HTR-8/SVneo (cell line): ENCODE data around the gene LNP1.
"Not testable (repeated sequence)": the region's sequence is repeated elsewhere in the genome, so short reads cannot be mapped to it uniquely, and the experiment has no call there.

Experiments used
- DNase-seq: peaks from one replicate; pipeline ENCODE4 v3.0.0; 2011; ENCODE audit warnings: low spot score, mixed read lengths; ENCODE audit not compliant: insufficient read length
- FAIRE-seq: peaks from 2 replicates; lab custom pipeline; 2011; peaks lifted over from hg19 to GRCh38; lab: Jason Lieb, UNC

Gene LNP1

DNA sequence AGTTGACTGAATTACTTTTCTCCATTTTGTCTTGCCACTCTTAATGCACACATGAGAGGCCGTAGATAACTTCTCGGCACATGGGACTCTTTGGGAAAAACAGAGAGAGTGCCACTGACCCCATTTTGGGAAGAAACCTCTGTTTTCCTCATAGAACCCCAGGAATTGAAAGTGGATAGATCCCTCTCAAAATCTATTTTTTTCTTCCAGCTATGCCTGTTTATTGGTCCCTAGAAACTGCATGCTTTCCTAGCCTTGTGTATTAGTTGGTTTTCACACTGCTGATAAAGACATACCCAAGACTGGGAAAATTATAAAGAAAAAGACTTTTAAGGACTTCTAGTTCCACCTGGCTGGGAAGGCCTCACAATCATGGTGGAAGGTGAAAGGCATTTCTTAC is 67.3 kb downstream of the LNP1 start:
- FAIRE-seq (no peak), DNase-seq (no peak)

DNA sequence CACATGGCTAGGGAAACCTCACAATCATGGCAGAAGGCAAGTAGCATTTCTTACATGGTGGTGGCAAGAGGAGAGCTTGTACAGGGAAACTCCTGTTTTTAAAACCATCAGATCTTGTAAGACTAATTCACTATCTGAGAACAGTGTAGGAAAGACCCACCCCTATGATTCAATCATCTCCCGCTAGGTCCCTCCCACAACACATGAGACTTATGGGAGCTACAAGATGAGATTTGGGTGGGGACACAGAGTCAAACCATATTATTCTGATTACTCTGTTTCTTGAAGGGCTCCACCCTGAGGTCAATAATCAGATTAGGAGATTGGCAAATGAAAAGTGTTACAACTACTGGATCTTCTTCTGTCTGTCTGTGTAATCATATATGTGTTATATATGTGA is 69.6 kb downstream of the LNP1 start:
- no peak for DNase-seq
- no peak for FAIRE-seq

DNA sequence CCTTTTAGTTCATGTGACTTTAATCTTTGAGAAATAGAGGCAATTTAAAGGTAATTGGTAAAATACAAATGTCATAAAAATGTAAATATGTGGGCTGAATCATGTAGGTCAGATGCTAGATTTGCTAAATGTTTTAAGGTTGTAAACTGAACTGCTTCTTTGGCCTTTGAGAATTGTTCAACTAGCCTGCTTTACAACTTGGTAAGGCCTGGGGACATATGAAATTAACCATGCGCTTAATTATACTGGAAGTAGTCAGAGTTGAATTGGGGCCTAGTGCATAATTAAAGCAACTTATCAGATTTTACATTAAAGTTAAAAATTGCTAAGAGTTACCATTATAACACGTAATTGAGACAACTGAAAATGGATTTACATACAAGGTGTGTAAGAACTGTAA is 70.1 kb downstream of the LNP1 start:
- FAIRE-seq (no peak), DNase-seq (no peak)

DNA sequence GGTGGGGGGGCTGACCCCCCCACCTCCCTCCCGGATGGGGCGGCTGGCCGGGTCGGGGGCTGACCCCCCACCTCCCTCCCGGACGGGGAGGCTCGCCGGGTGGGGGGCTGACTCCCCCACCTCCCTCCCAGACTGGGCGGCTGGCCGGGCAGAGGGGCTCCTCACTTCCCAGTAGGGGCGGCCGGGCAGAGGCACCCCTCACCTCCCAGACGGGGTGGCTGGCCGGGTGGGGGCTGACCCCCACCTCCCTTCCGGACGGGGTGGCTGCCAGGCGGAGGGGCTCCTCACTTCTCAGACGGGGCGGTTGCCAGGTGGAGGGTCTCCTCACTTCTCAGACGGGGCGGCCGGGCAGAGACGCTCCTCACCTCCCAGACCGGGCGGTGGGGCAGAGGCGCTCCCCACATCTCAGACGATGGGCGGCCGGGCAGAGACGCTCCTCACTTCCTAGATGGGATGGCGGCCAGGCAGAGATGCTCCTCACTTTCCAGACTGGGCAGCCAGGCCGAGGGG is 76.6 kb downstream of the LNP1 start:
- FAIRE-seq, DNase-seq: not testable (repeated sequence)

DNA sequence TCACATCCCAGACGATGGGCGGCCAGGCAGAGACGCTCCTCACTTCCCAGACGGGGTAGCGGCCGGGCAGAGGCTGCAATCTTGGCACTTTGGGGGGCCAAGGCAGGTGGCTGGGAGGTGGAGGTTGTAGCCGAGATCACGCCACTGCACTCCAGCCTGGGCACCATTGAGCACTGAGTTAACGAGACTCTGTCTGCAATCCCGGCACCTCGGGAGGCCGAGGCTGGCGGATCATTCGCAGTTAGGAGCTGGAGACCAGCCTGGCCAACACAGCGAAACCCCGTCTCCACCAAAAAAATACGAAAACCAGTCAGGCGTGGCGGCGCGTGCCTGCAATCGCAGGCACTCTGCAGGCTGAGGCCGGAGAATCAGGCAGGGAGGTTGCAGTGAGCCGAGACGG is 77.2 kb downstream of the LNP1 start:
- not testable (repeated sequence) for FAIRE-seq, DNase-seq

DNA sequence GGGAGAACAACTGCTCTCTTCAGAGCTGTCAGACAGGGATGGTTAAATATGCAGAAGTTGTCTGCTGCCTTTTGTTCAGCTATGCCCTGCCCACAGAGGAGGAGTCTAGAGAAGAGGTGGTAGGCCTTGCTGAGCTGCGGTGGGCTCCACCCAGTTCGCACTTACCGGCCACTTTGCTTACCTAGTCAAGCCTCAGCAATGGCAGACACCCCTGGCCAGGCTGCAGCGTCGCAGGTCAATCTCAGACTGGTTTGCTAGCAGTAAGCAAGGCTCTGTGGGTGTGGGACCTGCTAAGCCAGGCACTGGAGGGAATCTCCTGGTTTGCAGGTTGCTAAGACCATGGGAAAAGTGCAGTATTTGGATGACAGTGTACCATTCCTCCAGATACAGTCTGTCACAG is 78.7 kb downstream of the LNP1 start:
- FAIRE-seq (no peak), DNase-seq (no peak)

DNA sequence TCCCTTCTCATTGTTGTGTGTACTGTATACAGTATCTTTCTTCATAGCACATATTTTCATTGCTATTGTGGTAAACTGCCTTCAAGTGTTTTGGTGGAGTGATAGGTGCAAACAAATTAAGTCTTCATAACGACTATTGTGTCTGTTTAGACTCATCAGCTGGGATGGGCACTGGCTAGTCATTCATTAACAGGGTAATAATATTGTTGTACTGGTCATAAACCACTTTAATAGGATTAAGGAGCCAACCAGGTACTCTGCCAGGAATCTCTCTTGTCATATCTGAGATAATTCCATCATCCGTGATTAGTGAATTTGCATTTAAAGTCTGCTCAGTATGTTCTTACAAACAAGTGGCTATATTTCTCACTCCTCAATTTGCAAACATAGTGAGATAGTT is 80.8 kb downstream of the LNP1 start:
- no peak for DNase-seq
- no peak for FAIRE-seq

DNA sequence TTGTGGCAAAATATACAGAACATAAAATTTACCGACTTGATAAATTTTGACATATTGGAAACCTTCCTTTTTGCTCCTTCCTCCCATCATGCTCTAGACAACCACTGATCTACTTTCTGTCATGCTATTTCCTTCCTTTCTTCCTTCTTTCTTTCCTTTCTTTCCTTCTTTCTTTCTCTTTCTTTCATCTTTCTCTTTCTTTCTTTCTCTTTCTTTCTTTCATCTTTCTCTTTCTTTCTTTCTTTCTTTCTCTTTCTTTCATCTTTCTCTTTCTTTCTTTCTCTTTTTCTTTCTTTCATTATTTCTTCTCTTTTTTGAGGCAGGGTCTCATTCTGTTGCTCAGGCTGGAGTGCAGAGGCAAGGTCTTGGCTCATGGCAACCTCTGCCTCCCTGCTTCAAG is 82.2 kb downstream of the LNP1 start:
- no peak for FAIRE-seq

DNA sequence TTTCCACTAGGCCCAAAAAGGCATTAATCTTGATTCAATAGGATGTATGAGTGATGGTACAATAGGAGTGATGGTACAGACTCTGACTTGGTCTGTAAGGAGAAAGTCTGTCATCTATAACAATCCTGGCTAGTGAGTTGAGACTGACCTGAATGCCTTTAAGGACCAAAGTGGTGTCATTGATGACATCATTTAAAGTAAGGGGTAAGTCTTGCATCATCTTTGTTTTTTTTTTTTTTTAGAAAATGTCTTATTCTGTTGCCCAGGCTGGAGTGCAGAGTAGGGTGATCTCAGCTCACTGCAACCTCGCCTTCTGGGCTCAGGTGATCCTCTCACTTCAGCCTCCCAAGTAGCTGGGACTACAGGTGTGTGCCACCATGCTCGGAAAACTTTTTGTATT is 85.5 kb downstream of the LNP1 start:
- no peak for FAIRE-seq
- no peak for DNase-seq

More for the DNA sequence above, 82.2 kb downstream of the LNP1 start:
- DNase-seq, result no peak

DNA sequence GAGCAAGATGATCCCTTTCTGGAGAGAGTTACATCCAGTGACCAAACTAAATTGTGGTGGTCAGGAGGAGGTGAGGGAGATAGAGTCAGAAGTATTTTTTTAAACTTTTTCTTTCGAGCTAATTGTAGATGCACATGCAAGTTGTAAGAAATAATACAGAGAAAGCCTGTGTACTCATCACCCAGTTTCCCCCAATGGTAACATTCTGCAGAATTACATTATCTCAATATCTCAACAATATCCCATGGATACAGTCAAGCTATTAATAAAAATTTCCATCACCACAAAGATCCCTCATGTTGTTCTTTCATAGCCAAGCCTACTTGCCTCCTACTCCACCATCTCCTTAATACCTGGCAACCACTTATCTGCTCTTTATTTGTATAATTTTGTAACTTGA is 87.8 kb downstream of the LNP1 start:
- DNase-seq (no peak), FAIRE-seq (no peak)

DNA sequence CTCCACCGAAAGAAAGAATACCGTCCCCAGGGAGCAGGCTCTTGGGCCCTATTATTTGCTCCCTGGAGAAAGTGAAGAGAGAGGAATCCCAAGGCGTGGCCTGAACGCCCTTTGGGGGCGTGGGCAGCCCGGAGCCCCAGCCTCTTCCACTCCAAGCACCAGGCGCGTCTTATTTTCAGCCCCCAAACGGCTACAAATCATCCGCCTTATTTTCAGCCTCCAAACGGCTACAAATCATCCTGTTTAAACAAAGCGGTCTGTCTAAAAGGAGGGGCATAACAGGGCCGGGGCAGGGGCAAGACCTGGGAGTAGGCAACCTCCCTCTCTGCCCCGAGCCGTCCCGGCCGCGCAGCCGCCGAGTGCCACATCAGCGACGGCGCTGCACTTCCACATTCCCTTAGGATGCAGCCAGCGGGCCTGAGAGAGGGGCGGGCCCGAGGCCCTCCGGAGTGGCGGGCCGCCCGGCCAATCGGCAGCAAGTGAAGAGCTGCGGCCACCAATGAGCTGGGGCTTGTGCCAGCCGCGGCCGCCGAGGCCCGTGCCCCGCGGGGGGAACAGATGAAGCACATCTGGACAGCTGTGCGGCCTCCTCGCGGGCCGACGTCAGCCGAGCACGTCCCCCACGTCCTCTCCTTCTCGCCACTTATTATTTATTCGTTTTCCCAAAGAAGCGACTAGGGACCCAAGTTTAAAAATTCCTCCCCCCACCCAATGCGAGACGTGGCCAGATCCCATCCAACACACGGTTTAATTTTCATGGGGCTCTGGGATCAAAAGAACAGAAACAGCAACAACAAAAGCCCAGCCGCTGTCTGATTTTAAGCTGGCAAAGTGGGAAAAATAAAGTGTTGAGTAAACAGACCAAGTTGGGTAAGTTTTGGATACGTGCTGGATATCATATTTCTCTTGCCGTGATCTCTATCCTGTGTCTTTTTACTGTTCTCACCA is 91.0 kb downstream of the LNP1 start, which contains the start of gene TMEM45A:
Gene TMEM45A (plus strand): TSS at position 561 of the 948 bp plus-strand sequence. CDS start 62,593 bp downstream, outside the sequence.
- peak; percentile 97 for DNase-seq
- peak; percentile 81 for FAIRE-seq

DNA sequence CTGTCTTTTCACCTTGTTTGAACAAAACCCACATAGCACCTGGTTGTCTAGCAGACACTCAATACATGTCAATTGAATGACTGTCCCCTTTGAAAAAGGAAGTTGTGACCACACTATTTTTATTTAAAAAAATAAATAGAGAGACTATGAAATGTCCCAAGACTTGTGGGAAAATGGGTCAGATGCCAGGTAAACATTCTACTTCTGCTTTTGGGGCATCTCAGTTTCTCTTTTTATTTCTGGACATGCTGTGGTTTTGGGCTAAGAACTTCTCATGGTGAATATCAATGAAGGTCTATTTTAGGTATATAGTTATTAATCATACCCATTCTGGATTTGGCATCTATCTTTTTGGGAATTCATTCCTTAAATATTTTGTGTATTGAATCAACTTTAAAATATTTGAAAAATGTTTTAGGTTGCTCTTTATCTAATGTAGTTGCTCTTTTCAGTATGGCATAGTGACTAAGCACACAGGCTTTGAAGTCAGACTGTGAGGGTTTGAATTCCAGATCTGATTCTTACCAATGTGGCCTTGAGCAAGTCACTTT is 95.4 kb downstream of the LNP1 start:
- FAIRE-seq (no peak), DNase-seq (peak; percentile 20)

DNA sequence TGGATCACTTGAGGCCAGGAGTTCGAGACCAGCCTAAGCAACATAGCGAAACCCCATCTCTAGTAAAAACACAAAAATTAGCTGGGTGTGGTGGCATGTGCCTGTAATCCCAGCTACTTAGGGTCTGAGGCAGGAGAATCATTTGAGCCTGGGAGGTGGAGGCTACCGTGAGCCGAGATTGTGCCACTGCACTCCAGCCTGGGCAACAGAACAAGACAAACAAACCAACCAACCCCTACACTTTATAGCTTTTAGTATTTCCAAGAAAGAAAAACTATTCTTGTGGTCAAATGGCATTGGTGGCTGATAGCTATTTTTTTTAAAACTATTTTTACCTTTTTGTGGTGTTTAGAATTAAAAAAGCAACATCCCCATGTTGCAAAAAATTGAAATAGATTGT is 98.3 kb downstream of the LNP1 start:
- FAIRE-seq, result no peak
- DNase-seq, result no peak

DNA sequence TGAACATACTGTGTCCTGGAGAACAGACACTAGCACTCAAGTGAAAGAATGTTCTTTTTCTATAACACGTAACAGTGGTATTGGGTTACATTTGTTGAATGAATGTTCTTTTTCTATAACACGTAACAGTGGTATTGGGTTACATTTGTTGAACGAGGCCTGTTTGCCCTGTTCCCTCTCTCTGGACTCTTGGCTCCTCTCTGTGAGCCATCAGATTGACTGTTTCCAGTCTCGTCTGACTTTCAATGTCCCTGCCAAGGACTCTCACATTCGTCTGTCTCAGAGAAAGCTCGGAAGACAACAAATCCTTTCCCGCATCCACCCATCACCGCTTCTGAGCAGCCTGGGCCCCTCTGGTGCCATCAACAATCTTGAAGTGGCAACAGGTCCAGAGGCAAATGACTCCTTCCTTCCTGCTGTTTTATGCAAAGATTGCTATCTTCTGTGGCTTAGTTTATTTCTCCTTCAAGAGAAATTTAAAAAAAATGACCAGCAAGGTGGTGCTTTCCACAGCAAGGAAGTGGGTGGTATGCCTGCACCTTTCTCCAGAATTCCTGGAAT is 99.1 kb downstream of the LNP1 start:
- no peak for FAIRE-seq
- DNase-seq, result no peak

DNA sequence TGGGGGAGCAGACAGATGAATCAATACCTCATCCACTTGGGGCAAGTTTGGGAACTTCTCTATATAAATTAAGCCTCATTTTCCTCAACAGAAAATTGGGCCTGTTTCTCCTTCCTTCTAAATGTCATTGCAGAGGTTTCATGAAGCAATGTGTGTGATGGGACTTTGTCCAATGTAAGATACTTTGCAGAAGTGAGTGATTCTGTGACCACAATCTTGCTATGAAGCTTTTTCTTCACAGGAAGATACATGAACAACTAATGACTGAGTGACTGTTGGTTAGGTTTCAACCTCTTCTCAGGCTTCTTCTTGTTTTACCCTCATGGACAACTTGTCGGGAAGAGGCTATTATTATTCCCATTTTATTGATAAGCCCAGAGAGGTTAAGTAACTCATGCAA is 102.1 kb downstream of the LNP1 start:
- DNase-seq (no peak), FAIRE-seq (no peak)
